Uterus (tissue), 2 donors: ENCODE results near the gene PDLIM5.

Experiments
- POLR2A ChIP-seq, 2 donors: fragments of 450-650 bp; IDR thresholded peaks; one replicate each; pipeline ENCODE4 v1.6.1; 2016; ENCODE audit warnings: antibody characterized with exemption in 2 of 2, mild to moderate bottlenecking in 1 of 2, moderate library complexity in 1 of 2
- TF ChIP-seq, protein P1 (sequence below), 4 experiments: fragments of 200-600 bp in 2 of 4; fragments of 450-650 bp in 2 of 4; sonication (generic) in 2 of 4; IDR thresholded peaks; one replicate each; pipeline ENCODE4 v1.5.1; 2016 to 2019; ENCODE audit warnings: antibody characterized with exemption in 4 of 4, mild to moderate bottlenecking in 2 of 4, moderate library complexity in 1 of 4

DNA sequence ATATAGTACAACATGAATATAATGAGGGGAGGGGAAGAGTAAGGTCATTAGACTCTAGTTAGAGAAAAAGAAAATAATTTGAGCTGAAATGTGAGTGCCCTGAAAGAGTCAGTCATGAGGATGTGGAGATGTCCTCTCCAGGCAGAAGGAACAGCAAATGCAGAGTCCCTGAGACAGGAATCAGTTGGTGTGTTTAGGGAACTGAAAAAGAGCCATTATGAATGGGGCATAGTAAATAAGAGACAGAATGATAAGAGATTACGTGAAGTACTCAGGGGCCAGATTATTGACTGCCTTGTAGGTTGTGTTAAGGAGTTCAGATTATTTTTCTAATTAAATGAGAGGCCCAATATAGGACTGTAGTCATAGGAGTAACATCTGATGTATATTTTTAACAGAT, 147.0 kb downstream of the PDLIM5 start:
- TF ChIP-seq, protein P1, sequence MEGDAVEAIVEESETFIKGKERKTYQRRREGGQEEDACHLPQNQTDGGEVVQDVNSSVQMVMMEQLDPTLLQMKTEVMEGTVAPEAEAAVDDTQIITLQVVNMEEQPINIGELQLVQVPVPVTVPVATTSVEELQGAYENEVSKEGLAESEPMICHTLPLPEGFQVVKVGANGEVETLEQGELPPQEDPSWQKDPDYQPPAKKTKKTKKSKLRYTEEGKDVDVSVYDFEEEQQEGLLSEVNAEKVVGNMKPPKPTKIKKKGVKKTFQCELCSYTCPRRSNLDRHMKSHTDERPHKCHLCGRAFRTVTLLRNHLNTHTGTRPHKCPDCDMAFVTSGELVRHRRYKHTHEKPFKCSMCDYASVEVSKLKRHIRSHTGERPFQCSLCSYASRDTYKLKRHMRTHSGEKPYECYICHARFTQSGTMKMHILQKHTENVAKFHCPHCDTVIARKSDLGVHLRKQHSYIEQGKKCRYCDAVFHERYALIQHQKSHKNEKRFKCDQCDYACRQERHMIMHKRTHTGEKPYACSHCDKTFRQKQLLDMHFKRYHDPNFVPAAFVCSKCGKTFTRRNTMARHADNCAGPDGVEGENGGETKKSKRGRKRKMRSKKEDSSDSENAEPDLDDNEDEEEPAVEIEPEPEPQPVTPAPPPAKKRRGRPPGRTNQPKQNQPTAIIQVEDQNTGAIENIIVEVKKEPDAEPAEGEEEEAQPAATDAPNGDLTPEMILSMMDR (IDR thresholded peaks at IDR 0.05), result no peak
- TF ChIP-seq POLR2A (IDR thresholded peaks at IDR 0.05), result no peak
